Measurements from ENCODE around the gene DUOX1. TPM values are rescaled to one million over a fixed set of nuclear protein-coding genes. Genes with fewer than 3 reads are reported as not detected.

The DUOX1 gene
- total RNA-seq, 1 donor from 2014 or later: 98.7 TPM

GRCh38 chr15:45088801-45089711, 40.7 kb upstream of the DUOX1 start:
- no peaks in the 10 kb centered on the region for H3K9me3 ChIP-seq
- DNase-seq (ENCODE audit: extremely low spot score in 2 of 2): no peak
- intact Hi-C loops (cut with DNase I): no loop called here
- H3K4me3 ChIP-seq: no peak overlapping the region
- no peaks in the 10 kb centered on the region for H3K4me1 ChIP-seq
- H3K27me3 ChIP-seq: no peaks in the 10 kb centered on the region
- no peak for TF ChIP-seq CTCF (IDR thresholded peaks at IDR 0.05)
- no peak for TF ChIP-seq POLR2AphosphoS5 (IDR thresholded peaks at IDR 0.05; ENCODE audit: insufficient read depth in 1 of 2, low read depth in 1 of 2)
- TF ChIP-seq POLR2A (IDR thresholded peaks at IDR 0.05): no peak
- no peaks in the 10 kb centered on the region for H3K36me3 ChIP-seq
- no peak overlapping the region for H3K27ac ChIP-seq

- no peak overlapping the region for H3K4me3 ChIP-seq
- H3K36me3 ChIP-seq: no peaks in the 10 kb centered on the region
- intact Hi-C loops (cut with DNase I): no loop called here
- H3K27ac ChIP-seq: no peak overlapping the region
- no peak for DNase-seq (ENCODE audit: extremely low spot score in 2 of 2)
- H3K9me3 ChIP-seq: no peaks in the 10 kb centered on the region
- H3K27me3 ChIP-seq: no peaks in the 10 kb centered on the region
- TF ChIP-seq CTCF (IDR thresholded peaks at IDR 0.05): no peak
- TF ChIP-seq POLR2A (IDR thresholded peaks at IDR 0.05): no peak
- TF ChIP-seq POLR2AphosphoS5 (IDR thresholded peaks at IDR 0.05; ENCODE audit: insufficient read depth in 1 of 2, low read depth in 1 of 2): no peak
- no peaks in the 10 kb centered on the region for H3K4me1 ChIP-seq
Observed at GRCh38 chr15:45089712-45090373, 40.0 kb upstream of the DUOX1 start.

GRCh38 chr15:45091161-45091560, 38.6 kb upstream of the DUOX1 start:
- H3K4me3 ChIP-seq: no peak overlapping the region

GRCh38 chr15:45091576-45091975, 38.2 kb upstream of the DUOX1 start:
- no peak for DNase-seq (ENCODE audit: extremely low spot score in 2 of 2)
- Histone ChIP-seq H3K27me3 (no peaks in the 10 kb centered on the region), H3K4me1 (no peaks in the 10 kb centered on the region), H3K36me3 (no peaks in the 10 kb centered on the region), H3K9me3 (no peaks in the 10 kb centered on the region), H3K27ac (no peak overlapping the region), H3K4me3 (no peak overlapping the region)
- TF ChIP-seq POLR2AphosphoS5 (IDR thresholded peaks at IDR 0.05; ENCODE audit: insufficient read depth in 1 of 2, low read depth in 1 of 2) (no peak), CTCF (IDR thresholded peaks at IDR 0.05) (no peak), POLR2A (IDR thresholded peaks at IDR 0.05) (no peak)
- intact Hi-C loops (cut with DNase I): no loop called here

More at GRCh38 chr15:45091161-45091560, 38.6 kb upstream of the DUOX1 start:
- no peaks in the 10 kb centered on the region for H3K27me3 ChIP-seq
- no peaks in the 10 kb centered on the region for H3K36me3 ChIP-seq
- no peak for DNase-seq (ENCODE audit: extremely low spot score in 2 of 2)
- TF ChIP-seq CTCF (IDR thresholded peaks at IDR 0.05) (no peak), POLR2AphosphoS5 (IDR thresholded peaks at IDR 0.05; ENCODE audit: insufficient read depth in 1 of 2, low read depth in 1 of 2) (no peak), POLR2A (IDR thresholded peaks at IDR 0.05) (no peak)
- no peaks in the 10 kb centered on the region for H3K4me1 ChIP-seq
- no peak overlapping the region for H3K27ac ChIP-seq
- no peaks in the 10 kb centered on the region for H3K9me3 ChIP-seq
- intact Hi-C loops (cut with DNase I): no loop called here
